HL-60/S4 treated with phorbol 12-myristate 13-acetate at 8.2 ng/mL for 4 days and 3 days (cell line): ENCODE measurements around the gene COPA.

ENCODE experiments used
- in situ Hi-C: fragments of 300-500 bp; cut with MboI; formaldehyde crosslinking; loops from 2 replicates; pipeline ENCODE4 v1.15.0; 2022; ENCODE audit warnings: low sequenced_read_pairs

Gene COPA

GRCh38 chr1:160277330-160277729 lies 65.7 kb downstream of the COPA start:
- in situ Hi-C loops: no loop called here

GRCh38 chr1:160271025-160271424 lies 72.0 kb downstream of the COPA start:
- in situ Hi-C loops: no loop called here

DNA sequence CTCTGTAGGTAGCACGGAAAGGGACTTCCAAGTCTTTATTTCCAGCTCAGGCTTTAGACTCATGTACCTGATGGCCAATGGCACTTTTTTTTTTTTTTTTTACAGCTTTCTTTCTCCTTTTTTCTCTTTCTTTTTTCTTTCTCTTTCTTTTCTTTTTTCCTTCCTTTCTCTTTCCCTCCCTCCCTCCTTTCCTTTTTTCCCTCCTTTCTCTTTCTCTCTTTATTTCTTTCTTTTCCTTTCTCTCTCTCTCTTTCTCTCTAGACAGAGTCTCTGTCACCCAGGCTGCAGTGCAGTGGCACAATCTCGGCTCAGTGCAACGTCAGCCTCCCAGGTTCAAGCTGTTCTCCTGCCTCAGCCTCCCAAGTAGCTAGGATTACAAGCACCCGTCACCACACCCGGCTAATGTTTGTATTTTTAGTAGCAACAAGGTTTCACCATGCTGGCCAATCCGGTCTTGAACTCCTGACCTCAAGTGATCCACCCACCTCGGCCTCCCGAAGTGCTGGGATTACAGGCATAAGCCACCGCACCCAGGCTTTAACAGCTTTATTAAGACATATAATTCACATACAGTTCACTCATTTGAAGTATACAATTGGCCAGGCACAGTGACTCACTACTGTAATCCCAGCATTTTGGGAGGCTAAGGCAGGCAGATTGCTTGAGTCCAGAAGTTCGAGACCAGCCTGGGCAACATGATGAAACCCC lies 75.6 kb downstream of the COPA start:
- in situ Hi-C loops: no loop called here

- in situ Hi-C loops: no loop called here
Measured at GRCh38 chr1:160264795-160265307, 78.2 kb downstream of the COPA start.

- in situ Hi-C loops: no loop called here
Measured at GRCh38 chr1:160261893-160262794, 80.9 kb downstream of the COPA start, which contains the start of gene DCAF8. TSS of gene DCAF8 (minus strand) at chr1:160262549. CDS start at chr1:160244008, 18,541 bp downstream.

GRCh38 chr1:160261556-160261892 lies 81.5 kb downstream of the COPA start:
- in situ Hi-C loops: no loop called here

GRCh38 chr1:160260406-160261382 lies 82.4 kb downstream of the COPA start:
- in situ Hi-C loops: no loop called here

GRCh38 chr1:160258177-160258798 lies 84.8 kb downstream of the COPA start:
- in situ Hi-C loops: no loop called here

DNA sequence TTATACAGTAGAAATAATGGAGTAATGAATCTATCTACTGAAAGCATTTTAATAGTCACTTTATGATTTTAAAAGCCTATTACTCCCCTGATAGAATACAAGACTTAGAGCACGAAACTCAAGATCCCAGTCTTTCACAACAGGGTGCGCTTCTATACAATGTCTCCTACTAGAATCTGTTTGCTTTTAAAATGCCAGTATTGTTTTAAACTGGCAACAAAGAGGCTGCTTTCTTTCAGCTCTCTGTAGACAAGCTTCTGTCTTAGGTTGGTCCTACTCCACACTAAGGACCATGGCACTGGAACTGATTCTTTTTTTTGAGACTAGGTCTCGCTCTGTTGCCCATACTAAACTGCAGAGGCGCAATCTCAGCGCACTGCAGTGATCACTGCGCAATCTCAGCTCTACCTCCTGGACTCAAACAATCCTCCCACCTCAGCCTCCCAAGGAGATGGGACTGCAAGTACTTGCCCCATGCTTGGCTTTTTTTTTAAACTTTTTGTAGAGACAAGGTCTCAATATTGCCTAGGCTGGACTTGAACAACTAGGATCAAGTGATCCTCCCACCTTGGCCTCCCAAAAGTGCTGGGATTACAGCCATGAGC lies 85.5 kb downstream of the COPA start:
- in situ Hi-C loops: no loop called here

GRCh38 chr1:160256396-160257046 lies 86.5 kb downstream of the COPA start:
- in situ Hi-C loops: no loop called here

DNA sequence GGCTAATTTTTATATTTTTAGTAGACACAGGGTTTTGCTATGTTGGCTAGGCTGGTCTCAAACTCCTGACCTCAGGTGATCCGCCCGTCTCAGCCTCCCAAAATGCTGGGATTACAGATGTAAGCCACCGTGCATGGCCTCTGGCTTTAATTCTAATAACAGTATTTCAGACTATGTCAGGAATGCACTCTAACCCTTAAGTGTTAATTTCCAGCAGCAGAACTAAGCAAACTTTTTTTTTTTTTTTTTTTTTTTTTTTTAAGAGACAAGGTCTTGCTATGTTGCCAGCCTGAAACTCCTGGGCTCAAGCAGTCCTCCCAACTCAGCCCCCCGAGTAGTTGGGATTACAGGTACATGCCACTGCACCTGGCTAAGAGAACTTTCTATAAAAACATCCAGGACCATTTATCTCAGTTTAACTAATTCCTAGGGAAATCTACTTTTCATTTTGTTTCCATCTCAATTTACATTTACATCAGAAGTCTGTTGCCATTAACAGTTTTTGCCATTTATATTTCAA lies 87.2 kb downstream of the COPA start:
- in situ Hi-C loops: no loop called here

- in situ Hi-C loops: no loop called here
Measured at GRCh38 chr1:160251687-160252526, 91.1 kb downstream of the COPA start.

DNA sequence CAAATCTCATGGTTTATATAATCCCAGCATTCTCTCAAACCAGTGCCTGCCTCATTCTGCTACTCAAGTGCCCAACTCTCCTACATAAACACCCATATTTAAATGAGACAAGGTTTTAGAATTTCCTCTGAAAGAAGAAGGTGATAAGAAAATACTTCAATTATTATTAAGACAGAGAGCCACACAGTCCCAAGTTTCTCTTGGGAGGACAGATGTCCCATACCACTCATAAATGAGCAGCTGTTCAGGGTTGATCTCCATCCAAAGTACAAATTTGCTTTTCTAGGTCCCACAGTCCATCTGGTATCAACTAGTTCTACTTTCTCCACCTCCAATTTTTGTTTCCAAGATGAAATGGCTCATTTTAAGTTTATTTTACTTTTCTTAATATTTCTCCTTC lies 92.0 kb downstream of the COPA start:
- in situ Hi-C loops: no loop called here

- in situ Hi-C loops: no loop called here
Measured at GRCh38 chr1:160247053-160247452, 96.0 kb downstream of the COPA start.

DNA sequence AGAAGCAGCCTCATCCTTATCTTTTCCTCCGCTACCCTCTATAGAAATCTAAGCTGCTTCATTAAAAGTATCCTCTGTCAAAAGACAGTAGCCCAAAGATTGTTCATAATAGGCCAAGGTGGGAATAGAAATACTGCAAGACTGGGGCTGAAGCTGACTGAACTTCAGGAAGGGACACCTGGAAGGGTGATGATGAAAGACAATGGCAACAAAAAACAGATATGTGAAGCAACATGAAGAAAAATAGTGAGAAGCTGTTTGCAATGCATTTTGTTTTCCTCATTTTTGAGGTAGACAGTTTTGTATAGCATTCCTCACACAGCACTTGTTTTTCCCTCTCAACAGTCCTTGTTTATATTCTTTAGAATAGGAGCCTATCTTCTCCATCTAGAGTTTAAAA lies 97.6 kb downstream of the COPA start:
- in situ Hi-C loops: no loop called here

GRCh38 chr1:160244209-160244608 lies 98.8 kb downstream of the COPA start:
- in situ Hi-C loops: no loop called here

- in situ Hi-C loops: no loop called here
Measured at GRCh38 chr1:160243767-160244166, 99.3 kb downstream of the COPA start.

DNA sequence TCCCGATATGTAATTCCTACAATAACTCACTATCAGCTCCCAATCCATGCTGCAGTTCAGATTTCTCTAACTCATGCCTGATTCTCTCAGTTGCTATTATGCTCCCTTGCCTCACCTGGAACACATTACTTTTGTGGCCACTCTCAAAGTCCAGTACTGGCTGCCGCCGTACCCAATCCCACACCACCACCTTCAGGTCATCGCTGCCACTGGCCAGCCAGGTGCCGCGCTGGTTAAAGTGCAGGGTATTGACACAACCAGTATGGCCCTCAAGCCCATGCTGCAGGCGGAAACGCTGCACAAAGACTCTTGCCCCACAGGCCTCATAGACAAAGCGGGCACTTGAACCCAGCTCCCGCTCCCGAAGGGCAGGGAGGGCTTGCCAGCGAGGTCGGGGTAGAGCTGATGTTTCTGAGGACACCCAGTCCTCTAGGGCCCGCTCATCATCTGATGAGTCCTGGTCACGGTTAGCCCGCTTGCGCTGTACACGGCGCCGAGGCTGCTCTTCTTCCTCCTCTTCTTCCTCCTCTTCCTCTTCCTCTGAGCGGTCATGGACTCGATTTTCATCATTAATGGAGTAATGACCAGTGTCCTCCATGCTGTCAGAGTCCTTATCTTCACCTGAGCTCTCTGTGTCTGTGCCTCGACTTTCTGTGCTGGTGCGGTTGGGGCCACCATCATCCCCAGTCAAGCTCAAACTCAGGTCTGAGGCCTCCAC lies 103.3 kb downstream of the COPA start:
- in situ Hi-C loops: no loop called here
